MM.1S (cell line): ENCODE results near the gene LRRC27.

ENCODE experiments used
- DNase-seq: peaks from one replicate; pipeline ENCODE4 v3.0.0-alpha.2; 2015
- H2AFZ ChIP-seq: fragments of 300-600 bp; sonication (generic); 2 replicates; pipeline ENCODE4 v1.6.0; 2016; ENCODE audit warnings: antibody characterized with exemption, low read length
- H3F3A ChIP-seq: fragments of 300-600 bp; sonication (generic); 2 replicates; pipeline ENCODE4 v1.6.1; 2016; ENCODE audit warnings: mild to moderate bottlenecking, antibody characterized with exemption, low read length, moderate library complexity, mixed read lengths; ENCODE audit not compliant: insufficient read depth
- H3K27ac ChIP-seq: fragments of 300-600 bp; sonication (generic); 2 replicates; pipeline ENCODE4 v1.5.1; 2016; ENCODE audit warnings: mild to moderate bottlenecking, low read length
- H3K27me3 ChIP-seq: fragments of 300-600 bp; sonication (generic); replicated peaks from 2 replicates; pipeline ENCODE4 v1.6.0; 2016; ENCODE audit warnings: low read length; ENCODE audit not compliant: insufficient read depth
- H3K36me3 ChIP-seq: fragments of 300-600 bp; sonication (generic); replicated peaks from 2 replicates; pipeline ENCODE4 v1.6.1; 2016; ENCODE audit warnings: mild to moderate bottlenecking, low read length, mixed read lengths; ENCODE audit not compliant: insufficient read depth
- H3K4me1 ChIP-seq: fragments of 300-600 bp; sonication (generic); 2 replicates; pipeline ENCODE4 v1.6.1; 2016; ENCODE audit warnings: low read length, mixed read lengths
- H3K4me2 ChIP-seq: fragments of 300-600 bp; sonication (generic); 2 replicates; pipeline ENCODE4 v1.6.0; 2016; ENCODE audit warnings: low read depth, low read length
- H3K4me3 ChIP-seq: fragments of 300-600 bp; sonication (generic); 2 replicates; pipeline ENCODE4 v1.5.1; 2016; ENCODE audit warnings: low read length, mixed read lengths
- H3K79me2 ChIP-seq: fragments of 300-600 bp; sonication (generic); 2 replicates; pipeline ENCODE4 v1.6.1; 2016; ENCODE audit warnings: mixed run types, low read length, mixed read lengths
- H3K9ac ChIP-seq: fragments of 300-600 bp; sonication (generic); 2 replicates; pipeline ENCODE4 v1.6.1; 2016; ENCODE audit warnings: low read length, mixed read lengths
- H3K9me2 ChIP-seq: fragments of 300-600 bp; sonication (generic); replicated peaks from 2 replicates; pipeline ENCODE4 v1.6.1; 2016; ENCODE audit warnings: mild to moderate bottlenecking, low read length, mixed read lengths; ENCODE audit not compliant: insufficient read depth
- H3K9me3 ChIP-seq: fragments of 300-600 bp; sonication (generic); replicated peaks from 2 replicates; pipeline ENCODE4 v1.6.1; 2016; ENCODE audit warnings: mild to moderate bottlenecking, low read length, mixed read lengths; ENCODE audit not compliant: insufficient read depth
- H4K20me1 ChIP-seq: fragments of 300-600 bp; sonication (generic); 2 replicates; pipeline ENCODE4 v1.6.1; 2016; ENCODE audit warnings: mild to moderate bottlenecking, low read length, moderate library complexity, mixed read lengths; ENCODE audit not compliant: insufficient read depth
- CTCF ChIP-seq: fragments of 300-600 bp; sonication (generic); IDR thresholded peaks from 2 replicates; pipeline ENCODE4 v1.5.1; 2016; ENCODE audit warnings: antibody characterized with exemption, low read length, mixed read lengths
- EZH2 ChIP-seq: fragments of 300-600 bp; sonication (generic); optimal IDR thresholded peaks from 2 replicates; pipeline ENCODE3; 2017; ENCODE audit warnings: low read depth, mild to moderate bottlenecking, antibody characterized with exemption, low read length, mixed read lengths
- EZH2phosphoT487 ChIP-seq: fragments of 300-600 bp; sonication (generic); IDR thresholded peaks from 2 replicates; pipeline ENCODE4 v1.6.1; 2018; ENCODE audit warnings: antibody characterized with exemption, low read length

The LRRC27 gene

GRCh38 chr10:132388891-132389432, 57.0 kb downstream of the LRRC27 start:
- H2AFZ ChIP-seq = no peak overlapping the region
- no peak overlapping the region for H3K4me2 ChIP-seq
- H3K9ac ChIP-seq = no peak overlapping the region
- peaks cover 17% of the 10 kb centered on the region for H3K27me3 ChIP-seq
- H3K4me3 ChIP-seq = no peak overlapping the region
- DNase-seq = no peak
- H3K79me2 ChIP-seq = no peaks in the 10 kb centered on the region
- H3K9me2 ChIP-seq = no peaks in the 10 kb centered on the region
- no peaks in the 10 kb centered on the region for H3K4me1 ChIP-seq
- H4K20me1 ChIP-seq = no peaks in the 10 kb centered on the region
- no peak for TF ChIP-seq EZH2
- TF ChIP-seq EZH2phosphoT487 = no peak
- no peak for TF ChIP-seq CTCF
- H3K27ac ChIP-seq = no peak overlapping the region
- H3K9me3 ChIP-seq = no peaks in the 10 kb centered on the region
- H3K36me3 ChIP-seq = no peaks in the 10 kb centered on the region
- no peaks in the 10 kb centered on the region for H3F3A ChIP-seq

- Histone ChIP-seq H3K27ac (no peak overlapping the region), H3K4me1 (no peaks in the 10 kb centered on the region), H3K9me3 (no peaks in the 10 kb centered on the region), H3K9me2 (no peaks in the 10 kb centered on the region), H3K36me3 (no peaks in the 10 kb centered on the region), H2AFZ (no peak overlapping the region), H4K20me1 (no peaks in the 10 kb centered on the region), H3K79me2 (no peaks in the 10 kb centered on the region), H3K4me2 (no peak overlapping the region), H3K4me3 (no peak overlapping the region), H3K27me3 (peaks cover 10% of the 10 kb centered on the region), H3K9ac (no peak overlapping the region), H3F3A (no peaks in the 10 kb centered on the region)
- TF ChIP-seq CTCF = no peak
- no peak for TF ChIP-seq EZH2
- TF ChIP-seq EZH2phosphoT487 = no peak
- DNase-seq = no peak
These were observed 57.6 kb downstream of the LRRC27 start for GRCh38 chr10:132389433-132390169.

GRCh38 chr10:132390170-132390920, 58.4 kb downstream of the LRRC27 start:
- H3K4me1 ChIP-seq = no peaks in the 10 kb centered on the region
- no peaks in the 10 kb centered on the region for H4K20me1 ChIP-seq
- H3K27ac ChIP-seq = no peak overlapping the region
- H2AFZ ChIP-seq = no peak overlapping the region
- no peaks in the 10 kb centered on the region for H3K79me2 ChIP-seq
- no peaks in the 10 kb centered on the region for H3K36me3 ChIP-seq
- no peaks in the 10 kb centered on the region for H3F3A ChIP-seq
- H3K9me3 ChIP-seq = no peaks in the 10 kb centered on the region
- H3K9ac ChIP-seq = no peak overlapping the region
- H3K4me3 ChIP-seq = no peak overlapping the region
- TF ChIP-seq CTCF (no peak), EZH2 (no peak), EZH2phosphoT487 (no peak)
- no peaks in the 10 kb centered on the region for H3K9me2 ChIP-seq
- no peak overlapping the region for H3K4me2 ChIP-seq
- DNase-seq = no peak
- peaks cover 9% of the 10 kb centered on the region for H3K27me3 ChIP-seq
